CD4-positive, alpha-beta T cell (primary cell): Measurements from ENCODE around the gene CELF4. TPM values are rescaled to one million over a fixed set of nuclear protein-coding genes. Genes with fewer than 3 reads are reported as not detected.

Experiments used
- ATAC-seq: fragments of 200-7000 bp; cut with Tn5 transposase; one replicate; pipeline ENCODE4 v1.10.0; 2022; ENCODE audit warnings: mild to moderate bottlenecking; ENCODE audit not compliant: poor library complexity
- CTCF ChIA-PET: fragments of 350-600 bp; sonication (Branson Sonifier 250); formaldehyde crosslinking; loops from one replicate; lab custom pipeline; 2021; ENCODE audit warnings: antibody characterized with exemption, inconsistent platforms; lab: Charles Lee
- POLR2A ChIA-PET: fragments of 350-600 bp; sonication (Branson Sonifier 250); formaldehyde crosslinking; loops from one replicate; lab custom pipeline; 2021; ENCODE audit warnings: antibody characterized with exemption, inconsistent platforms; lab: Charles Lee
- DNase-seq, 14 experiments: peaks; one replicate each; pipeline ENCODE4 v3.0.0-alpha.2; 2013 to 2020; ENCODE audit warnings: mixed read lengths in 2 of 14
- H3K27ac ChIP-seq, 2 donors: one replicate each; pipeline versions ENCODE4 v1.5.1 to v1.7.0; 2013; ENCODE audit warnings: low read length in 2 of 2, low read depth in 1 of 2, mild to moderate bottlenecking in 1 of 2
- H3K27me3 ChIP-seq, 2 experiments: 1 replicate in 1 of 2; 2 replicates in 1 of 2; pipeline versions ENCODE4 v1.6.1 to v1.7.0; 2013; ENCODE audit warnings: low read length in 2 of 2, control low read depth in 1 of 2, mild to moderate bottlenecking in 1 of 2, moderate library complexity in 1 of 2; ENCODE audit not compliant: insufficient read depth in 2 of 2, control insufficient read depth in 1 of 2
- H3K36me3 ChIP-seq: one replicate; pipeline ENCODE4 v1.6.1; 2013; ENCODE audit warnings: low read length, control low read depth; ENCODE audit not compliant: insufficient read depth
- H3K4me1 ChIP-seq: one replicate; pipeline ENCODE4 v1.6.1; 2013; ENCODE audit warnings: low read length, control low read depth; ENCODE audit not compliant: insufficient read depth
- H3K4me3 ChIP-seq: one replicate; pipeline ENCODE4 v1.5.1; 2013; ENCODE audit warnings: mild to moderate bottlenecking, low read length, moderate library complexity
- H3K9me3 ChIP-seq, 2 experiments: 1 replicate in 1 of 2; 2 replicates in 1 of 2; pipeline versions ENCODE4 v1.6.1 to v1.7.0; 2013; ENCODE audit warnings: low read length in 2 of 2, mild to moderate bottlenecking in 2 of 2, control low read depth in 1 of 2, moderate library complexity in 1 of 2; ENCODE audit not compliant: control insufficient read depth in 1 of 2, insufficient read depth in 1 of 2
- H3K27ac Mint-ChIP-seq: one replicate; pipeline ENCODE4 v1.8.0; 2020; ENCODE audit warnings: mixed read lengths
- H3K27me3 Mint-ChIP-seq: one replicate; pipeline ENCODE4 v1.8.0; 2021; ENCODE audit warnings: mixed read lengths
- H3K36me3 Mint-ChIP-seq: one replicate; pipeline ENCODE4 v1.8.0; 2021; ENCODE audit warnings: low read depth, mixed read lengths
- H3K4me1 Mint-ChIP-seq: one replicate; pipeline ENCODE4 v1.8.0; 2021; ENCODE audit warnings: low read depth, mixed read lengths
- H3K4me3 Mint-ChIP-seq: one replicate; pipeline ENCODE4 v1.8.0; 2020; ENCODE audit warnings: mild to moderate bottlenecking, mixed read lengths
- H3K9me3 Mint-ChIP-seq: one replicate; pipeline ENCODE4 v1.8.0; 2020; ENCODE audit warnings: mixed read lengths
- intact Hi-C, 2 experiments: fragments of 100-400 bp; cut with DNase I in 1 of 2; cut with micrococcal nuclease in 1 of 2; formaldehyde crosslinking; loops; one replicate each; pipeline versions ENCODE4 v1.15.1 to v1.9.0; 2023 to 2025; cut with DNase I, micrococcal nuclease
- total RNA-seq, 174 experiments: library from RNA in 2 of 174; stranded (reverse) in 2 of 174; gene quantifications; one replicate each; pipeline ENCODE4 v1.2.3 and lab custom pipeline; 2021 to 2026
- TF ChIP-seq, protein P1 (sequence below): fragments of 200-600 bp; IDR thresholded peaks from one replicate; pipeline ENCODE4 v1.8.0; 2022; ENCODE audit warnings: antibody characterized with exemption, mild to moderate bottlenecking

Gene CELF4
- total RNA-seq, 2 experiments from 2014 or later = not detected

DNA sequence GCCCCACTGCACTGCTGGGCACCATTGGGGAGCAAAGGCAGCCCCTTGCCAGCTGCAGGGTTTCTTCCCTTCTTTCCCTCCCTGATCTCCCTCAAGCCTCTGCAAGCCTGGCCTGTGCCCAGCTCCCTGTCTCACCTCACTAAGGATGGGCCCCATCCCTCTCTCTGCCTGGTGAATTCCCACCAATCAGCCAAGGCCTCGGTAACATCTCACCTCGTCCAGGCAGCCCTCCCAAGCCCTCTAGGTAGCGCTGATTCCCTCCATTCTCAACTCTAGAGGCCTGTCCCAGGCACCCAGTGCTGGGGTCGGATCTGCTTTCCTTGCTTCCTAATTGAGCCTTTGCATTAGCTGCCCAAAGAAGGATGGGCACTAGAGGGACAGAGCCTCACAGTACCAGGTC is 63.0 kb downstream of the CELF4 start:
- no peaks in the 10 kb centered on the region for H3K4me1 ChIP-seq
- H3K36me3 ChIP-seq = no peaks in the 10 kb centered on the region
- H3K4me3 ChIP-seq = no peak overlapping the region
- no peaks in the 10 kb centered on the region for H3K4me1 Mint-ChIP-seq
- H3K36me3 Mint-ChIP-seq = no peaks in the 10 kb centered on the region
- intact Hi-C loops = loop anchor here in 1 of 2 experiments (2.0 kb wide), 1 partner anchor 24 kb away; no protein-coding TSS in a partner anchor
- no peaks in the 10 kb centered on the region for H3K9me3 Mint-ChIP-seq
- H3K27ac ChIP-seq = no peak overlapping the region
- DNase-seq (no peak), ATAC-seq (no peak)
- peaks cover 0 to 13% of the 10 kb centered on the region in 2 experiments for H3K9me3 ChIP-seq
- POLR2A ChIA-PET = no interaction called here
- H3K27me3 ChIP-seq = no peaks in the 10 kb centered on the region
- H3K27me3 Mint-ChIP-seq = peaks cover 7% of the 10 kb centered on the region
- CTCF ChIA-PET = no interaction called here
- no peak overlapping the region for H3K27ac Mint-ChIP-seq
- TF ChIP-seq, protein P1, sequence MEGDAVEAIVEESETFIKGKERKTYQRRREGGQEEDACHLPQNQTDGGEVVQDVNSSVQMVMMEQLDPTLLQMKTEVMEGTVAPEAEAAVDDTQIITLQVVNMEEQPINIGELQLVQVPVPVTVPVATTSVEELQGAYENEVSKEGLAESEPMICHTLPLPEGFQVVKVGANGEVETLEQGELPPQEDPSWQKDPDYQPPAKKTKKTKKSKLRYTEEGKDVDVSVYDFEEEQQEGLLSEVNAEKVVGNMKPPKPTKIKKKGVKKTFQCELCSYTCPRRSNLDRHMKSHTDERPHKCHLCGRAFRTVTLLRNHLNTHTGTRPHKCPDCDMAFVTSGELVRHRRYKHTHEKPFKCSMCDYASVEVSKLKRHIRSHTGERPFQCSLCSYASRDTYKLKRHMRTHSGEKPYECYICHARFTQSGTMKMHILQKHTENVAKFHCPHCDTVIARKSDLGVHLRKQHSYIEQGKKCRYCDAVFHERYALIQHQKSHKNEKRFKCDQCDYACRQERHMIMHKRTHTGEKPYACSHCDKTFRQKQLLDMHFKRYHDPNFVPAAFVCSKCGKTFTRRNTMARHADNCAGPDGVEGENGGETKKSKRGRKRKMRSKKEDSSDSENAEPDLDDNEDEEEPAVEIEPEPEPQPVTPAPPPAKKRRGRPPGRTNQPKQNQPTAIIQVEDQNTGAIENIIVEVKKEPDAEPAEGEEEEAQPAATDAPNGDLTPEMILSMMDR = no peak
- no peak overlapping the region for H3K4me3 Mint-ChIP-seq

DNA sequence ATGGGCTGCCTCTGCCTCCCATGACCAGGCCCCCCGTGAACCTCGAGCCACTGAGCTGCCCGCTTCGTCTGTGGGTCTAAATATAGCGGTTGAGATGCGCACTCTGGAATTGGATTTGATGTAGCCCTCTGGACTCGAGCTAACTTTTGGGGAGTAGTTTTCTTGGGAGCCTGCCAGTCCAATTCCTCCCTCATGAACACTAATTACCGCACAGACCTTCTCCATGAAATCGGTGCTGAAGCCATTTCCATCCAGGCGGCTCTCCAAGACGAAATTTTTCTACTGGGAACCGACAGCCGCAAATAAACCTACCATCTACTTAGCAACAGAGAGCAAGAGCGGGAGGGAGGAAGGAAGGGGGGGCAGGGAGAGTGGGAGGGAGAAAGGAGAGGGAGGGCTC is 63.6 kb downstream of the CELF4 start:
- TF ChIP-seq, protein P1 = no peak
- H3K36me3 ChIP-seq = no peaks in the 10 kb centered on the region
- peaks cover 7% of the 10 kb centered on the region for H3K27me3 Mint-ChIP-seq
- H3K27ac Mint-ChIP-seq = no peak overlapping the region
- H3K9me3 Mint-ChIP-seq = no peaks in the 10 kb centered on the region
- DNase-seq (no peak), ATAC-seq (no peak)
- H3K9me3 ChIP-seq = peaks cover 0 to 13% of the 10 kb centered on the region in 2 experiments
- POLR2A ChIA-PET = no interaction called here
- no peak overlapping the region for H3K4me3 ChIP-seq
- CTCF ChIA-PET = no interaction called here
- H3K27ac ChIP-seq = no peak overlapping the region
- no peak overlapping the region for H3K4me3 Mint-ChIP-seq
- no peaks in the 10 kb centered on the region for H3K4me1 Mint-ChIP-seq
- H3K36me3 Mint-ChIP-seq = no peaks in the 10 kb centered on the region
- no peaks in the 10 kb centered on the region for H3K4me1 ChIP-seq
- intact Hi-C loops = loop anchor here in 1 of 2 experiments (2.0 kb wide), 1 partner anchor 25 kb away; no protein-coding TSS in a partner anchor
- no peaks in the 10 kb centered on the region for H3K27me3 ChIP-seq

DNA sequence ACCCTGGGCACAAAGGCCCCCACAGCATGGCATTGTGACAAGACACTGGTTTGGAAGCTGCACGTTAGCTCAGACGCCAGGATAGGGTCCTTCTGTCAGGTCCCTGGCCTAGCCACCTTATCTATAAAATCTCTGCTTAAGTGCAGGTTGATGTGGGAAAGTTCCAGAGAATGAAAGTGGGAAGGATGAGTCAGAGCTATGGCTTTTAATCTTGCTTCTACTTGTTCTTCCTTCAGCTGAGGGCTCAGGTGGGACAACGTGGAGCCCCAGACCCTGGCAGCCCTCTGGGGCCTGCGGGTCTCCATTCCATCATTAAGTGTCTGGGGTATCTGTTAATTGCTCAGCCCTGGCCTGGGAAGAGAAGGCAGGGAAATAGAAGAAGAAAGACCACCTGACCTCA is 64.5 kb downstream of the CELF4 start:
- intact Hi-C loops = no loop called here
- Histone ChIP-seq H3K27me3 (peaks cover 0 to 4% of the 10 kb centered on the region in 2 experiments), H3K36me3 (no peaks in the 10 kb centered on the region), H3K4me1 (no peaks in the 10 kb centered on the region), H3K27ac (no peak overlapping the region), H3K4me3 (no peak overlapping the region), H3K9me3 (peaks cover 0 to 8% of the 10 kb centered on the region in 2 experiments)
- TF ChIP-seq, protein P1 = no peak
- CTCF ChIA-PET = no interaction called here
- ATAC-seq (no peak), DNase-seq (no peak)
- H3K9me3 Mint-ChIP-seq = no peaks in the 10 kb centered on the region
- H3K36me3 Mint-ChIP-seq = no peaks in the 10 kb centered on the region
- peaks cover 8% of the 10 kb centered on the region for H3K27me3 Mint-ChIP-seq
- no peak overlapping the region for H3K27ac Mint-ChIP-seq
- H3K4me1 Mint-ChIP-seq = no peaks in the 10 kb centered on the region
- POLR2A ChIA-PET = interaction anchor here (0.6 kb wide), 1 partner anchor 776 kb away, joined by 3 read pairs; no protein-coding TSS in a partner anchor
- no peak overlapping the region for H3K4me3 Mint-ChIP-seq
